Activated CD4-positive, alpha-beta T cell treated with anti-CD3 and anti-CD28 coated beads, Interleukin-2, amount 10 ng/mL, durations not matched to agents 24 days and 14 days (primary cell): ENCODE measurements around the gene CACNA2D3. TPM values are rescaled to one million over a fixed set of nuclear protein-coding genes. Genes with fewer than 3 reads are reported as not detected.
"Not testable (repeated sequence)": the region's sequence is repeated elsewhere in the genome, so short reads cannot be mapped to it uniquely, and the experiment has no call there.

ENCODE experiments used
- DNase-seq: peaks from one replicate; pipeline ENCODE4 v3.0.0; 2022
- H3K27ac Mint-ChIP-seq: one replicate; pipeline ENCODE4 v1.8.0; 2022; ENCODE audit warnings: mild to moderate bottlenecking, mixed read lengths
- H3K27me3 Mint-ChIP-seq: one replicate; pipeline ENCODE4 v1.8.0; 2022; ENCODE audit warnings: mixed read lengths
- H3K36me3 Mint-ChIP-seq: one replicate; pipeline ENCODE4 v1.8.0; 2022; ENCODE audit warnings: low read depth, mild to moderate bottlenecking, mixed read lengths
- H3K4me1 Mint-ChIP-seq: one replicate; pipeline ENCODE4 v1.8.0; 2021; ENCODE audit warnings: mixed read lengths
- H3K4me3 Mint-ChIP-seq: one replicate; pipeline ENCODE4 v1.8.0; 2022; ENCODE audit warnings: mild to moderate bottlenecking, moderate library complexity, mixed read lengths
- H3K9me3 Mint-ChIP-seq: one replicate; pipeline ENCODE4 v1.8.0; 2021; ENCODE audit warnings: mixed read lengths
- intact Hi-C: fragments of 100-400 bp; cut with micrococcal nuclease; formaldehyde crosslinking; loops from one replicate; pipeline ENCODE4 v1.15.1; 2023
- total RNA-seq: library from RNA; stranded (reverse); gene quantifications from 2 replicates; pipeline ENCODE4 v1.2.3, GENCODE V29; 2022

The CACNA2D3 gene
- total RNA-seq, 1 donor from 2014 or later, result not detected

GRCh38 chr3:55091381-55092225, 969.3 kb downstream of the CACNA2D3 start:
- DNase-seq, result no peak
- peaks cover 5% of the 10 kb centered on the region for H3K9me3 Mint-ChIP-seq
- H3K27me3 Mint-ChIP-seq, result no peaks in the 10 kb centered on the region
- H3K4me3 Mint-ChIP-seq, result no peak overlapping the region
- no peaks in the 10 kb centered on the region for H3K4me1 Mint-ChIP-seq
- no peak overlapping the region for H3K27ac Mint-ChIP-seq
- no peaks in the 10 kb centered on the region for H3K36me3 Mint-ChIP-seq
- intact Hi-C loops, result no loop called here

GRCh38 chr3:55094676-55095075, 972.3 kb downstream of the CACNA2D3 start:
- no peak for DNase-seq
- H3K27me3 Mint-ChIP-seq, result no peaks in the 10 kb centered on the region
- H3K36me3 Mint-ChIP-seq, result no peaks in the 10 kb centered on the region
- H3K9me3 Mint-ChIP-seq, result peaks cover 6% of the 10 kb centered on the region
- H3K4me1 Mint-ChIP-seq, result no peaks in the 10 kb centered on the region
- H3K4me3 Mint-ChIP-seq, result no peak overlapping the region
- no peak overlapping the region for H3K27ac Mint-ChIP-seq
- intact Hi-C loops, result no loop called here

- Mint-ChIP-seq H3K4me1 (no peaks in the 10 kb centered on the region), H3K36me3 (no peaks in the 10 kb centered on the region), H3K27me3 (no peaks in the 10 kb centered on the region), H3K9me3 (peaks cover 6% of the 10 kb centered on the region), H3K4me3 (no peak overlapping the region), H3K27ac (no peak overlapping the region)
- intact Hi-C loops, result no loop called here
- DNase-seq, result no peak
Measured at GRCh38 chr3:55097441-55097840, 975.1 kb downstream of the CACNA2D3 start.

- Mint-ChIP-seq H3K27ac (no peak overlapping the region), H3K4me3 (no peak overlapping the region), H3K27me3 (no peaks in the 10 kb centered on the region), H3K36me3 (no peaks in the 10 kb centered on the region), H3K4me1 (no peaks in the 10 kb centered on the region), H3K9me3 (no peaks in the 10 kb centered on the region)
- intact Hi-C loops, result no loop called here
- no peak for DNase-seq
Measured at GRCh38 chr3:55105647-55106046, 983.3 kb downstream of the CACNA2D3 start.

DNA sequence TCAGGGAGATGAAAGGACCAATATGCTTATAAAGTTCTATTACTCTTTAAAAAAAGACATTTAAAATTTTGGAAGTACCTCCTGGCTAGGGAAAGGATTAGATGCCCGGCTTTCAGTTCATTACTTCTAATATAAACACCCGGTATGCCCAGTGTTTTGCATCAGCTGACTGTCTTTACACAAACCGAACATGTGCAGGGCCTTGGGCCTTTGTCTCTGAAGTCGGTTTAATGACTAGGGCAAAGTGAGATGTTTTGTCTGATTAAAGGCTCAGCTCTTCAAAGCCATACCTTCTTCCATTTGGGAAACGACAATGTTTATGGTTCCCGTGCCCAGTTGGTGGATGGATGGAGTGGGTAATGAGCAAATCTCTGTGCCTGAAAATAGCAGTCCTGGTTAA, 984.8 kb downstream of the CACNA2D3 start:
- H3K4me1 Mint-ChIP-seq, result no peaks in the 10 kb centered on the region
- intact Hi-C loops, result no loop called here
- no peaks in the 10 kb centered on the region for H3K36me3 Mint-ChIP-seq
- no peaks in the 10 kb centered on the region for H3K9me3 Mint-ChIP-seq
- no peak for DNase-seq
- no peak overlapping the region for H3K4me3 Mint-ChIP-seq
- no peaks in the 10 kb centered on the region for H3K27me3 Mint-ChIP-seq
- H3K27ac Mint-ChIP-seq, result no peak overlapping the region

DNA sequence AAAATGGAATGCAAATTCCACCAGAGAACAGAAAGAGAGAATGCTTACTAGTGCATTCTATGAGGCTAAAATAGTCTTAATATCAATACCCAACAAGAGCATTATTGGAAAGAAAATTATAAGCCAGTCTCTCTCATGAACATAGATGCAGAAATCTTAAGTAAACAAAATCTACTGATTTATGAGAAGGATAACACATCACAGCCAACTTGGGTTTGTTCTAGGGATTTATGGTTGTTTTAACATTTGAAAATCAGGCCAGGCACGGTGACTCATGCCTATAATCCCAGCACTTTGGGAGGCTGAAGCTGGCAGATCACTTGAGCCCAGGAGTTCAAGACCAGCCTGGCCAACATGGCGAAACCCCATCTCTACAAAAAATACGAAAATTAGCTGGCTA, 989.6 kb downstream of the CACNA2D3 start:
- intact Hi-C loops, H3K4me3 Mint-ChIP-seq, H3K9me3 Mint-ChIP-seq, H3K4me1 Mint-ChIP-seq, H3K36me3 Mint-ChIP-seq, H3K27me3 Mint-ChIP-seq, H3K27ac Mint-ChIP-seq, DNase-seq: not testable (repeated sequence)

DNA sequence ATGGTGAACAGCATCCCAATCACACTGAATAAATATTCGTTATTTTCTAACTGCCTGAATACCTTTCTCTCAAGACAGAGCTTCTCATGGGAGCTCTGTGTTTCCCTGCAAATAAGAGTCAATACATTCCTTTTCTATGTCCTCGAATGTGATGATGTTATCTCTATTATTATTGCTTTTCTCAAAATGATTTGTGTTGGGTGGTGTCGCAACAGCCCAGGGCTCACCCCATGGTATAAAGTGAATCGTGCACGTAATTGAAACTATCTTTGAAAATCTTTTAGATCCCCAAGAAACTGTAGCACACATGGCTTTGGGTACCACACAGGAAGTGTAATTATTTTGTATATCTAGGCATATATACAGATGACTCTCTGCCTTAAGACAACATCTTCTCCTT, 996.1 kb downstream of the CACNA2D3 start:
- H3K27me3 Mint-ChIP-seq, result no peaks in the 10 kb centered on the region
- H3K27ac Mint-ChIP-seq, result no peak overlapping the region
- intact Hi-C loops, result no loop called here
- no peaks in the 10 kb centered on the region for H3K36me3 Mint-ChIP-seq
- peaks cover 5% of the 10 kb centered on the region for H3K9me3 Mint-ChIP-seq
- no peak overlapping the region for H3K4me3 Mint-ChIP-seq
- no peaks in the 10 kb centered on the region for H3K4me1 Mint-ChIP-seq
- no peak for DNase-seq

DNA sequence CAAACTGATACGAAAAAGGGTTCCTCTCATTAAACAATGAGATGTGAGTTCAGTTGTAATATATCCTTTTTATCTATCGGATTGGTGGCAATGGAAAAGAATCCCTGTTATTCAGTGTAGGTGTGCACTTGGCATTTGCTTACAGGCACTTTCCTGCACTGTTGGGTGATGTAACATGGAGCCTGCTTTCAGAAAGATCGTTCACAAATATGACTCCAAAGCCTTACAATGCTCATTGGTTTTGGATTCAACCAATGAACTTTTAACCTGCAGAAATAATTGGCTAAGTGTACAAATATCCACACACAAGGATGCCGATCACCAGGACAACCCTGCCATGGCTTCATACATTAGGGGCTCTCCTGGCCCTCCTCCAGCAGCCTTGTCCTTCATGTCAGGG, 996.9 kb downstream of the CACNA2D3 start:
- intact Hi-C loops, result no loop called here

DNA sequence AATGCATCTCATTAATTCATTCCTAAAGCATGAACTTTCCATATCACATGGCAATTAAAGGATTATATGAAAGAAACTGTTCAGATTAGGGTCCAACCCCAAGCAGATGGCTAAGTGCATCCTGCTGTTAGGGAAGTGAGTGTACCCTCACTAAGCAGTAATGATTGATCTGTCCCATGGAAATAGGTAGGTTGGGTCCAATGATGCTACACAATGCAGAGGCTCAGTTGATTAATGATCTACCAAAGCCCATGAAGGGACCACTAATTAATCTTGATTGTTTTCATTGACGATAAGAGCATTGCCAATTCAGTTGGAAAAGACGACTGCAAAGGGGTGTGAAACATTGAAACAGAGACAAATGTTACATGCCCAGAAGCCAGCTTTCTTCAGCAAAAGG, 1000.0 kb downstream of the CACNA2D3 start:
- H3K27ac Mint-ChIP-seq, result no peak overlapping the region
- no peak overlapping the region for H3K4me3 Mint-ChIP-seq
- no peaks in the 10 kb centered on the region for H3K9me3 Mint-ChIP-seq
- H3K4me1 Mint-ChIP-seq, result no peaks in the 10 kb centered on the region
- intact Hi-C loops, result no loop called here
- no peaks in the 10 kb centered on the region for H3K36me3 Mint-ChIP-seq
- DNase-seq, result no peak
- H3K27me3 Mint-ChIP-seq, result no peaks in the 10 kb centered on the region

More for the DNA sequence above, 996.9 kb downstream of the CACNA2D3 start:
- no peaks in the 10 kb centered on the region for H3K36me3 Mint-ChIP-seq
- H3K27ac Mint-ChIP-seq, result no peak overlapping the region
- H3K9me3 Mint-ChIP-seq, result peaks cover 5% of the 10 kb centered on the region
- no peaks in the 10 kb centered on the region for H3K4me1 Mint-ChIP-seq
- H3K4me3 Mint-ChIP-seq, result no peak overlapping the region
- DNase-seq, result no peak
- no peaks in the 10 kb centered on the region for H3K27me3 Mint-ChIP-seq

Other genes starting within 250 kb of the CACNA2D3 start
- gene ACTR8, start 240.4 kb upstream of the CACNA2D3 start, total RNA-seq, result 44.5 and 46.7 TPM in 2 replicates
- gene SELENOK, start 230.7 kb upstream of the CACNA2D3 start, total RNA-seq, result 51.4 and 58.5 TPM in 2 replicates